GM12892 (cell line): Measurements from ENCODE around the gene CAPN12.

Source experiments
- POLR2A ChIP-seq: IDR thresholded peaks from 2 replicates; pipeline ENCODE4 v1.6.1; 2011; ENCODE audit warnings: low read depth, low read length, control low read depth
- POLR2AphosphoS5 ChIP-seq: IDR thresholded peaks from 2 replicates; pipeline ENCODE4 v1.6.1; 2011; ENCODE audit warnings: low read depth, low read length, control low read depth

- TF ChIP-seq POLR2A (no peak), POLR2AphosphoS5 (no peak)
Observed at GRCh38 chr19:38684078-38684861, 60.0 kb downstream of the CAPN12 start.
